Immature natural killer cell (primary cell): ENCODE measurements around the gene SCARB1. TPM values are rescaled to one million over a fixed set of nuclear protein-coding genes. Genes with fewer than 3 reads are reported as not detected.

Source experiments
- DNase-seq, 3 donors: peaks; one replicate each; pipeline ENCODE4 v3.0.0; 2022; ENCODE audit warnings: mixed read lengths in 1 of 3
- H3K27ac Mint-ChIP-seq, 6 donors: one replicate each; pipeline ENCODE4 v1.8.0; 2020; ENCODE audit warnings: mixed read lengths in 6 of 6, mild to moderate bottlenecking in 5 of 6, inconsistent platforms in 4 of 6, moderate library complexity in 3 of 6
- H3K27me3 Mint-ChIP-seq, 3 donors: one replicate each; pipeline ENCODE4 v1.8.0; 2020 to 2021; ENCODE audit warnings: low read depth in 3 of 3, mild to moderate bottlenecking in 3 of 3, mixed read lengths in 3 of 3, moderate library complexity in 3 of 3, inconsistent platforms in 1 of 3
- H3K36me3 Mint-ChIP-seq, 3 donors: one replicate each; pipeline ENCODE4 v1.8.0; 2020; ENCODE audit warnings: mixed read lengths in 3 of 3, inconsistent platforms in 2 of 3, mild to moderate bottlenecking in 2 of 3
- H3K4me1 Mint-ChIP-seq, 2 donors: one replicate each; pipeline ENCODE4 v1.8.0; 2020; ENCODE audit warnings: inconsistent platforms in 2 of 2, mild to moderate bottlenecking in 2 of 2, mixed read lengths in 2 of 2, moderate library complexity in 1 of 2
- H3K4me3 Mint-ChIP-seq, 5 donors: one replicate each; pipeline ENCODE4 v1.8.0; 2020; ENCODE audit warnings: mild to moderate bottlenecking in 5 of 5, mixed read lengths in 5 of 5, inconsistent platforms in 3 of 5, moderate library complexity in 3 of 5
- H3K9me3 Mint-ChIP-seq, 6 donors: one replicate each; pipeline ENCODE4 v1.8.0; 2020; ENCODE audit warnings: mild to moderate bottlenecking in 6 of 6, mixed read lengths in 6 of 6, inconsistent platforms in 4 of 6, moderate library complexity in 3 of 6
- polyA plus RNA-seq, 3 donors: library from polyadenylated mRNA; unstranded; fragments of 300-500 nt; fragmentation: Illumina TruSeq; gene quantifications; one replicate each; pipeline ENCODE4 v1.2.3, GENCODE V29; 2021

SCARB1 gene
- polyA plus RNA-seq, 3 donors from 2014 or later = 1.3 to 10.5 (median 2.4) TPM

- no peaks in the 10 kb centered on the region for H3K36me3 Mint-ChIP-seq
- H3K27ac Mint-ChIP-seq = no peak overlapping the region
- no peak overlapping the region for H3K4me3 Mint-ChIP-seq
- no peaks in the 10 kb centered on the region for H3K27me3 Mint-ChIP-seq
- no peaks in the 10 kb centered on the region for H3K9me3 Mint-ChIP-seq
- DNase-seq = no peak
- no peaks in the 10 kb centered on the region for H3K4me1 Mint-ChIP-seq
Observed at GRCh38 chr12:124786061-124786964, 77.4 kb downstream of the SCARB1 start.

- no peaks in the 10 kb centered on the region for H3K4me1 Mint-ChIP-seq
- H3K9me3 Mint-ChIP-seq = no peaks in the 10 kb centered on the region
- no peak overlapping the region for H3K4me3 Mint-ChIP-seq
- H3K27ac Mint-ChIP-seq = no peak overlapping the region
- H3K27me3 Mint-ChIP-seq = peaks cover 0 to 2% (median 0%) of the 10 kb centered on the region in 3 donors
- no peaks in the 10 kb centered on the region for H3K36me3 Mint-ChIP-seq
- no peak for DNase-seq
Observed at GRCh38 chr12:124784871-124785572, 78.6 kb downstream of the SCARB1 start.

GRCh38 chr12:124783087-124783486, 80.6 kb downstream of the SCARB1 start:
- H3K36me3 Mint-ChIP-seq = no peaks in the 10 kb centered on the region
- no peak overlapping the region for H3K27ac Mint-ChIP-seq
- H3K4me1 Mint-ChIP-seq = no peaks in the 10 kb centered on the region
- H3K9me3 Mint-ChIP-seq = no peaks in the 10 kb centered on the region
- DNase-seq = no peak
- no peak overlapping the region for H3K4me3 Mint-ChIP-seq
- H3K27me3 Mint-ChIP-seq = peaks cover 0 to 2% (median 0%) of the 10 kb centered on the region in 3 donors

- H3K36me3 Mint-ChIP-seq = no peaks in the 10 kb centered on the region
- DNase-seq = no peak
- H3K27me3 Mint-ChIP-seq = peaks cover 0 to 2% (median 0%) of the 10 kb centered on the region in 3 donors
- no peaks in the 10 kb centered on the region for H3K9me3 Mint-ChIP-seq
- no peak overlapping the region for H3K4me3 Mint-ChIP-seq
- H3K27ac Mint-ChIP-seq = no peak overlapping the region
- no peaks in the 10 kb centered on the region for H3K4me1 Mint-ChIP-seq
Observed at GRCh38 chr12:124782132-124782531, 81.5 kb downstream of the SCARB1 start.

- no peak for DNase-seq
- peaks cover 0 to 2% (median 0%) of the 10 kb centered on the region in 3 donors for H3K27me3 Mint-ChIP-seq
- H3K4me3 Mint-ChIP-seq = no peak overlapping the region
- H3K27ac Mint-ChIP-seq = no peak overlapping the region
- H3K9me3 Mint-ChIP-seq = no peaks in the 10 kb centered on the region
- no peaks in the 10 kb centered on the region for H3K4me1 Mint-ChIP-seq
- no peaks in the 10 kb centered on the region for H3K36me3 Mint-ChIP-seq
Observed at GRCh38 chr12:124780752-124781685, 82.6 kb downstream of the SCARB1 start.

- no peaks in the 10 kb centered on the region for H3K36me3 Mint-ChIP-seq
- DNase-seq = no peak
- peaks cover 0 to 2% (median 0%) of the 10 kb centered on the region in 3 donors for H3K27me3 Mint-ChIP-seq
- H3K4me3 Mint-ChIP-seq = no peak overlapping the region
- no peak overlapping the region for H3K27ac Mint-ChIP-seq
- H3K9me3 Mint-ChIP-seq = no peaks in the 10 kb centered on the region
- no peaks in the 10 kb centered on the region for H3K4me1 Mint-ChIP-seq
Observed at GRCh38 chr12:124780336-124780735, 83.3 kb downstream of the SCARB1 start.

- Mint-ChIP-seq H3K4me3 (no peak overlapping the region), H3K27ac (no peak overlapping the region), H3K9me3 (no peaks in the 10 kb centered on the region), H3K4me1 (peaks cover 7 to 8% of the 10 kb centered on the region in 2 donors), H3K36me3 (no peaks in the 10 kb centered on the region), H3K27me3 (peaks cover 0 to 2% (median 0%) of the 10 kb centered on the region in 3 donors)
- no peak for DNase-seq
Observed at GRCh38 chr12:124779161-124780141, 84.2 kb downstream of the SCARB1 start.

- no peak overlapping the region for H3K27ac Mint-ChIP-seq
- no peaks in the 10 kb centered on the region for H3K36me3 Mint-ChIP-seq
- H3K4me3 Mint-ChIP-seq = no peak overlapping the region
- peaks cover 0 to 6% (median 0%) of the 10 kb centered on the region in 3 donors for H3K27me3 Mint-ChIP-seq
- H3K9me3 Mint-ChIP-seq = no peaks in the 10 kb centered on the region
- peaks cover 9 to 12% of the 10 kb centered on the region in 2 donors for H3K4me1 Mint-ChIP-seq
- DNase-seq = no peak
Observed at GRCh38 chr12:124778411-124778810, 85.3 kb downstream of the SCARB1 start.

- no peak for DNase-seq
- Mint-ChIP-seq H3K36me3 (no peaks in the 10 kb centered on the region), H3K4me3 (no peak overlapping the region), H3K27me3 (peaks cover 0 to 6% (median under 1%) of the 10 kb centered on the region in 3 donors), H3K4me1 (peaks cover 9 to 12% of the 10 kb centered on the region in 2 donors), H3K9me3 (no peaks in the 10 kb centered on the region), H3K27ac (no peak overlapping the region)
Observed at GRCh38 chr12:124777399-124778372, 86.0 kb downstream of the SCARB1 start.

- H3K9me3 Mint-ChIP-seq = no peaks in the 10 kb centered on the region
- H3K4me3 Mint-ChIP-seq = no peak overlapping the region
- H3K27ac Mint-ChIP-seq = no peak overlapping the region
- peaks cover 11 to 18% of the 10 kb centered on the region in 2 donors for H3K4me1 Mint-ChIP-seq
- H3K36me3 Mint-ChIP-seq = no peaks in the 10 kb centered on the region
- H3K27me3 Mint-ChIP-seq = peaks cover 0 to 7% (median 4%) of the 10 kb centered on the region in 3 donors
- DNase-seq = no peak
Observed at GRCh38 chr12:124776125-124776513, 87.5 kb downstream of the SCARB1 start.

- Mint-ChIP-seq H3K4me1 (peaks cover 11 to 18% of the 10 kb centered on the region in 2 donors), H3K4me3 (peak overlapping the region in 4 of 5 donors; percentile 5 to 80 (median 36)), H3K9me3 (no peaks in the 10 kb centered on the region), H3K27me3 (peaks cover 0 to 6% (median 4%) of the 10 kb centered on the region in 3 donors), H3K36me3 (no peaks in the 10 kb centered on the region), H3K27ac (peak overlapping the region in 1 of 6 donors; percentile 42)
- DNase-seq = peak in 1 of 3 donors; percentile 33
Observed at GRCh38 chr12:124774462-124775167, 89.0 kb downstream of the SCARB1 start.
